Loucy (cell line): Measurements from ENCODE around the gene OR7G2.

ENCODE experiments used
- H2AFZ ChIP-seq: fragments of 200-600 bp; sonication (generic); 2 replicates; pipeline ENCODE4 v1.6.0; 2016; ENCODE audit warnings: antibody characterized with exemption, mild to moderate bottlenecking, low read length, moderate library complexity
- H3F3A ChIP-seq: fragments of 200-600 bp; 2 replicates; pipeline ENCODE4 v1.6.0; 2016; ENCODE audit warnings: antibody characterized with exemption, low read depth, mild to moderate bottlenecking
- H3K27me3 ChIP-seq: fragments of 200-600 bp; sonication (generic); 2 replicates; pipeline ENCODE4 v1.6.1; 2014; ENCODE audit warnings: low read length, mild to moderate bottlenecking; ENCODE audit not compliant: insufficient read depth, poor library complexity, severe bottlenecking
- H3K36me3 ChIP-seq: fragments of 200-600 bp; sonication (generic); 2 replicates; pipeline ENCODE4 v1.6.1; 2016; ENCODE audit warnings: low read length; ENCODE audit not compliant: insufficient read depth
- H3K4me1 ChIP-seq: fragments of 200-600 bp; sonication (generic); 2 replicates; pipeline ENCODE4 v1.5.1; 2014; ENCODE audit warnings: low read length, mild to moderate bottlenecking; ENCODE audit not compliant: insufficient read depth, poor library complexity, severe bottlenecking
- H3K4me2 ChIP-seq: fragments of 200-600 bp; sonication (generic); 2 replicates; pipeline ENCODE4 v1.6.0; 2014; ENCODE audit warnings: antibody characterized with exemption, low read length, low read depth, mild to moderate bottlenecking; ENCODE audit not compliant: poor library complexity, severe bottlenecking
- H3K4me3 ChIP-seq: fragments of 200-600 bp; sonication (generic); 2 replicates; pipeline ENCODE4 v1.5.1; 2014; ENCODE audit warnings: low read length, mild to moderate bottlenecking, mixed read lengths; ENCODE audit not compliant: poor library complexity, severe bottlenecking
- H3K79me2 ChIP-seq: fragments of 200-600 bp; sonication (generic); 2 replicates; pipeline ENCODE4 v1.6.1; 2014; ENCODE audit warnings: low read length; ENCODE audit not compliant: insufficient read depth
- H3K9ac ChIP-seq: fragments of 200-600 bp; sonication (generic); 2 replicates; pipeline ENCODE4 v1.6.0; 2014; ENCODE audit warnings: mild to moderate bottlenecking, low read depth, low read length, moderate library complexity; ENCODE audit not compliant: poor library complexity, severe bottlenecking
- H3K9me2 ChIP-seq: fragments of 200-600 bp; sonication (generic); replicated peaks from 2 replicates; pipeline ENCODE4 v1.6.1; 2016; ENCODE audit warnings: low read depth, low read length, mixed read lengths
- H3K9me3 ChIP-seq: fragments of 200-600 bp; sonication (generic); 2 replicates; pipeline ENCODE4 v1.6.1; 2014; ENCODE audit warnings: mild to moderate bottlenecking, antibody characterized with exemption, low read length, low read depth; ENCODE audit not compliant: insufficient read depth
- H4K20me1 ChIP-seq: fragments of 200-600 bp; sonication (generic); 2 replicates; pipeline ENCODE4 v1.6.0; 2014; ENCODE audit warnings: antibody characterized with exemption, low read length, mild to moderate bottlenecking; ENCODE audit not compliant: insufficient read depth, poor library complexity, severe bottlenecking
- EZH2phosphoT487 ChIP-seq: fragments of 200-600 bp; IDR thresholded peaks from 2 replicates; pipeline ENCODE4 v1.6.1; 2018; ENCODE audit warnings: antibody characterized with exemption, mild to moderate bottlenecking, moderate library complexity, borderline replicate concordance
- TF ChIP-seq, protein P1 (sequence below): fragments of 200-600 bp; sonication (generic); conservative IDR thresholded peaks from 2 replicates; pipeline ENCODE4 v1.5.1; 2014; ENCODE audit warnings: mild to moderate bottlenecking, antibody characterized with exemption, low read length

The OR7G2 gene

DNA sequence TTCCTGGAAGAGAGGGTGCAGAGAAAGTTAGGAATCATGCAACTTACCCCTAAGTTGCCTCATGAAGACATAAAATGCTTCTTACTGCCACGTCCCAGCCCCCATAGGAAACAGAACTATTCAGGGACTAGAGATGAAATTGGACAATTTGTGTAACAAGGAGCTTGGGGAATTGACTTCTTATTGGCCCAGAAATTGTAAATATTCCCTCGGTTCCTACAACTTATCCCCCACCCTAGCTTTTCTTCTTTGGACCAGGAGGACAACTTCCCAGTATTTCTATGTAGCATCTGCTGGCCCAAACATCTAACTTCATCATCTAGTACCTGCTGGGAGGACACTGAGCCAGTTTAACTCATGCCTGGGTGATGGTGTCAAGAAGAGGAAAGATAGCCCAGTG, 20.5 kb downstream of the OR7G2 start, which contains the start of gene OR1M1:
Gene OR1M1, plus strand, starts transcription at position 301 of the 400 bp plus-strand sequence. CDS start 6,184 bp downstream, outside the sequence.
- Histone ChIP-seq H3K4me2 (no peak within 1 kb of the TSS), H2AFZ (no peak within 1 kb of the TSS), H3F3A (no peaks in the 10 kb centered on the region), H3K27me3 (no peaks in the 10 kb centered on the region), H3K4me1 (no peaks in the 10 kb centered on the region), H3K36me3 (no peaks in the 10 kb centered on the region), H3K4me3 (no peak within 1 kb of the TSS), H3K9ac (no peak within 1 kb of the TSS), H3K9me3 (no peaks in the 10 kb centered on the region), H3K79me2 (no peaks in the 10 kb centered on the region), H3K9me2 (no peaks in the 10 kb centered on the region), H4K20me1 (no peaks in the 10 kb centered on the region)
- TF ChIP-seq, protein P1, sequence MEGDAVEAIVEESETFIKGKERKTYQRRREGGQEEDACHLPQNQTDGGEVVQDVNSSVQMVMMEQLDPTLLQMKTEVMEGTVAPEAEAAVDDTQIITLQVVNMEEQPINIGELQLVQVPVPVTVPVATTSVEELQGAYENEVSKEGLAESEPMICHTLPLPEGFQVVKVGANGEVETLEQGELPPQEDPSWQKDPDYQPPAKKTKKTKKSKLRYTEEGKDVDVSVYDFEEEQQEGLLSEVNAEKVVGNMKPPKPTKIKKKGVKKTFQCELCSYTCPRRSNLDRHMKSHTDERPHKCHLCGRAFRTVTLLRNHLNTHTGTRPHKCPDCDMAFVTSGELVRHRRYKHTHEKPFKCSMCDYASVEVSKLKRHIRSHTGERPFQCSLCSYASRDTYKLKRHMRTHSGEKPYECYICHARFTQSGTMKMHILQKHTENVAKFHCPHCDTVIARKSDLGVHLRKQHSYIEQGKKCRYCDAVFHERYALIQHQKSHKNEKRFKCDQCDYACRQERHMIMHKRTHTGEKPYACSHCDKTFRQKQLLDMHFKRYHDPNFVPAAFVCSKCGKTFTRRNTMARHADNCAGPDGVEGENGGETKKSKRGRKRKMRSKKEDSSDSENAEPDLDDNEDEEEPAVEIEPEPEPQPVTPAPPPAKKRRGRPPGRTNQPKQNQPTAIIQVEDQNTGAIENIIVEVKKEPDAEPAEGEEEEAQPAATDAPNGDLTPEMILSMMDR, result no peak
- no peak for TF ChIP-seq EZH2phosphoT487

DNA sequence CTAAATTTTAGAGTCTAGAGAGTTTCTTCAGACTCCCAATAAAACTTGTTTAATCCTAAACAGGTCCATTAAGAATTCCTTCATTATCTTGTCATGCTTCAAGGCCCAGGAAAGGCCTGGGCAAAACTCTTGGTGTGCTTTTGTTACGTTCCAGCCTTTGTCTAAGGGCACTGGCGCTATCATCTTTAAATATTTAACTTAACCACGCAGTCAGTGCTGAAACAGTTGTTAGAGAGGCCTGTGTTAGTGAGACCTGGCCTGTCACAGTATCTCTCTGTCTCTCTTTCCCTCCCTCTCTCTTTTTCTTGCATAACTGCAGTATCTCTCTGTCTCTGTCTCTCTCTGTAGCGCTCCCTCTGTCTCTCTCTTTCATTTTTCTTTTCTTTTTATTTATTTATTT, 28.6 kb downstream of the OR7G2 start:
- no peak overlapping the region for H2AFZ ChIP-seq
- H3K4me1 ChIP-seq, result no peaks in the 10 kb centered on the region
- H3K4me2 ChIP-seq, result no peak overlapping the region
- H3K36me3 ChIP-seq, result no peaks in the 10 kb centered on the region
- H3K79me2 ChIP-seq, result no peaks in the 10 kb centered on the region
- TF ChIP-seq EZH2phosphoT487, result no peak
- TF ChIP-seq, protein P1, result no peak
- no peak overlapping the region for H3K4me3 ChIP-seq
- H3K9me3 ChIP-seq, result no peaks in the 10 kb centered on the region
- no peaks in the 10 kb centered on the region for H4K20me1 ChIP-seq
- H3K9me2 ChIP-seq, result no peaks in the 10 kb centered on the region
- H3K27me3 ChIP-seq, result no peaks in the 10 kb centered on the region
- H3K9ac ChIP-seq, result no peak overlapping the region
- no peaks in the 10 kb centered on the region for H3F3A ChIP-seq

DNA sequence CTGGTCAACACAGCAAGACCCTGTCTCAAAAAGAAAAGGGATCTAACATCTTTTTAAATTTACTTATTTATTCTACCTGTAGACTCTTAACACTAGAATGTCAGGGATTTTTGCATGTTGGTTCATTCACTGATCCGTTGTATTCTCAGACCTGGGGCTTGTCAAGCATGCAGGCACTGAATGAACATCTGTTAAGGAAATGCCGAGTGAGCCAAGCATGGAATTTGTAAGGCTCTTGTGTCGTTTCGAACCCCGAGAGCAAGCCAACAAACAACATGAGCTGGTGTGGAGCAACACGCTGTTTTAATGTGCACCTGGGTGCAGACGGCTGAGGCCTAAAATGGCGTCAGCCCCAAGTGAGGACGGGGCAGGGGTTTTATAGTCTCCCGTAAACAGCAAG, 30.4 kb downstream of the OR7G2 start:
- TF ChIP-seq, protein P1, result no peak
- no peak for TF ChIP-seq EZH2phosphoT487
- no peaks in the 10 kb centered on the region for H3K79me2 ChIP-seq
- H3K4me1 ChIP-seq, result no peaks in the 10 kb centered on the region
- H3K36me3 ChIP-seq, result no peaks in the 10 kb centered on the region
- no peaks in the 10 kb centered on the region for H3F3A ChIP-seq
- H4K20me1 ChIP-seq, result no peaks in the 10 kb centered on the region
- H3K9ac ChIP-seq, result no peak overlapping the region
- no peak overlapping the region for H3K4me2 ChIP-seq
- no peaks in the 10 kb centered on the region for H3K9me2 ChIP-seq
- no peak overlapping the region for H3K4me3 ChIP-seq
- H3K9me3 ChIP-seq, result no peaks in the 10 kb centered on the region
- no peaks in the 10 kb centered on the region for H3K27me3 ChIP-seq
- H2AFZ ChIP-seq, result no peak overlapping the region
